GM23338 (cell line): ENCODE measurements around the gene FOXD2.

Experiments used
- EZH2 ChIP-seq: fragments of 200-600 bp; sonication (generic); IDR thresholded peaks from one replicate; pipeline ENCODE4 v1.8.0; 2017; ENCODE audit warnings: antibody characterized with exemption, mild to moderate bottlenecking, low read depth; ENCODE audit not compliant: unreplicated experiment
- JUNB ChIP-seq: IDR thresholded peaks from one replicate; pipeline ENCODE4 v1.6.1; 2016; ENCODE audit warnings: antibody characterized with exemption; ENCODE audit not compliant: unreplicated experiment
- TF ChIP-seq, protein P1 (sequence below), 2 experiments: fragments of 200-600 bp in 1 of 2; sonication (generic) in 1 of 2; conservative IDR thresholded peaks; 2 replicates each; pipeline versions ENCODE4 v1.5.1 to v1.6.1; 2016 to 2017; ENCODE audit warnings: antibody characterized with exemption in 2 of 2, low read depth in 2 of 2, mild to moderate bottlenecking in 2 of 2, moderate library complexity in 1 of 2

DNA sequence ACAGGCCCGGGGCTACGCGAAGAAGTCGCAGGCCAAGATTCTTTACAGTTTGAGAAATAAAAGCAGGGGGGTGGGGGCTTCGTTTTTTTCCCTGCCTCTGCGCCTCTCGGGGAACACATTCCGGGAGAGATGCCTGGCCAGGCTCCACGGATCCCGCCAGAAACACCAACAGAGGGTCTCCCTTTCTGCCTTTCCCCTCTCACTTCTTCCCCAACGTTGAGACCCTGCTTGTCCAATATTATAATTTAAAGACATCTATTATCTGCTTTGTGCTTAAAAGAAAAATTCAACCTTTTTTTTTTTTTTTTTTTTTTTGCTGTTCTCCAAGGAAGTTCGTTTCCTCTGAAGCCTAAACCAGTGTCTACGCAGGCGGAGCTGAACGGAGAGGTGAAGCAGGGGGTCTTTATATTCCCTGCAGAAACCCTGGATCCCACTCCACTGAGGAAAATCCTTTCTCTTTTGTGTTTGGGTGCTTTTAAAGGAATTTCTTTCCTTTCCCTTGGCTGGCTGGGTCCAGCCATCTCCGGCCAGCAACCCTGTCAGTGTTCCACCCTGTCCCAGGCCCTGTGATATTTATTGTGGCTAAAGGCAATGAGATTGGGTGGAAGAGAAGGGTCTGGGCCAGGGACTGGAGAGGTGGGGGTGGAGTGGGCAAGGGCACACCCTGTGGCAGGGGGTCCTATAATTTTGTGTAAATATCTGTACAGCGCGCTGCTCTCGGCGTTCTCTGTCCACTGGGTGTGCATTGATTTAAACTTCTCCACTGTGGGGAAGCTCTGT, 2.2 kb downstream of the FOXD2 start:
- TF ChIP-seq, protein P1, sequence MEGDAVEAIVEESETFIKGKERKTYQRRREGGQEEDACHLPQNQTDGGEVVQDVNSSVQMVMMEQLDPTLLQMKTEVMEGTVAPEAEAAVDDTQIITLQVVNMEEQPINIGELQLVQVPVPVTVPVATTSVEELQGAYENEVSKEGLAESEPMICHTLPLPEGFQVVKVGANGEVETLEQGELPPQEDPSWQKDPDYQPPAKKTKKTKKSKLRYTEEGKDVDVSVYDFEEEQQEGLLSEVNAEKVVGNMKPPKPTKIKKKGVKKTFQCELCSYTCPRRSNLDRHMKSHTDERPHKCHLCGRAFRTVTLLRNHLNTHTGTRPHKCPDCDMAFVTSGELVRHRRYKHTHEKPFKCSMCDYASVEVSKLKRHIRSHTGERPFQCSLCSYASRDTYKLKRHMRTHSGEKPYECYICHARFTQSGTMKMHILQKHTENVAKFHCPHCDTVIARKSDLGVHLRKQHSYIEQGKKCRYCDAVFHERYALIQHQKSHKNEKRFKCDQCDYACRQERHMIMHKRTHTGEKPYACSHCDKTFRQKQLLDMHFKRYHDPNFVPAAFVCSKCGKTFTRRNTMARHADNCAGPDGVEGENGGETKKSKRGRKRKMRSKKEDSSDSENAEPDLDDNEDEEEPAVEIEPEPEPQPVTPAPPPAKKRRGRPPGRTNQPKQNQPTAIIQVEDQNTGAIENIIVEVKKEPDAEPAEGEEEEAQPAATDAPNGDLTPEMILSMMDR (conservative IDR thresholded peaks at IDR 0.05; ENCODE audit: low read depth in 2 of 2), result no peak
- TF ChIP-seq EZH2 (peak; percentile 73), JUNB (no peak)
